ENCODE results near the gene THSD4. TPM values are rescaled to one million over a fixed set of nuclear protein-coding genes. Genes with fewer than 3 reads are reported as not detected.

The THSD4 gene
- total RNA-seq, 1 experiment from 2014 or later: 29.3 TPM

- no TSS peak for BruUV-seq (replicated peaks)
- H3F3A ChIP-seq (ENCODE audit: insufficient read depth, low read depth): peaks cover 14% of the 10 kb centered on the region; the same call in 1 of the 2 replicates
- H4K20me1 ChIP-seq (ENCODE audit: insufficient read depth): no peaks in the 10 kb centered on the region
- no peaks in the 10 kb centered on the region for H3K79me2 ChIP-seq (ENCODE audit: low read depth)
- H3K4me1 ChIP-seq (replicated peaks; ENCODE audit: insufficient read depth): peaks cover 32% of the 10 kb centered on the region
- no peak overlapping the region for H3K4me2 ChIP-seq
- CTCF ChIA-PET: interaction anchor here (0.9 to 2.1 kb wide), 7 partner anchors 8 to 446 kb away, joined by 3 to 25 read pairs (median 3); no protein-coding TSS in a partner anchor
- H3K9me3 ChIP-seq (ENCODE audit: insufficient read depth, low read depth): no peaks in the 10 kb centered on the region; the same call in none of the 2 replicates
- H3K27ac ChIP-seq: no peak overlapping the region
- no peaks in the 10 kb centered on the region for H3K9me2 ChIP-seq (ENCODE audit: insufficient read depth)
- no peak for DNase-seq
- intact Hi-C loops (cut with micrococcal nuclease; ENCODE audit: unreplicated experiment): loop anchor here (1.0 to 2.0 kb wide), 2 partner anchors 49 to 219 kb away; no protein-coding TSS in a partner anchor
- no peak overlapping the region for H3K4me3 ChIP-seq
- no peaks in the 10 kb centered on the region; the same call in 1 of the 2 replicates for H3K36me3 ChIP-seq (ENCODE audit: low read depth)
- H2AFZ ChIP-seq: no peak overlapping the region
- POLR2A ChIA-PET (ENCODE audit: unreplicated experiment): interaction anchor here (0.6 to 0.7 kb wide), 2 partner anchors 411 to 485 kb away, joined by 3 to 4 read pairs; no protein-coding TSS in a partner anchor
- no peak for TF ChIP-seq EZH2 (IDR thresholded peaks at IDR 0.05; ENCODE audit: low read depth)
- TF ChIP-seq CTCF (conservative IDR thresholded peaks at IDR 0.05): no peak
- H3K27me3 ChIP-seq (ENCODE audit: insufficient read depth, low read depth): no peaks in the 10 kb centered on the region
These were observed 636.9 kb downstream of the THSD4 start for GRCh38 chr15:71752128-71752527.

- no peaks in the 10 kb centered on the region for H4K20me1 ChIP-seq (ENCODE audit: insufficient read depth)
- H3K9me3 ChIP-seq (ENCODE audit: insufficient read depth, low read depth): no peaks in the 10 kb centered on the region; the same call in none of the 2 replicates
- H3K9me2 ChIP-seq (ENCODE audit: insufficient read depth): no peaks in the 10 kb centered on the region
- DNase-seq: peak in 1 of 2 experiments; percentile 57
- no peaks in the 10 kb centered on the region; the same call in 1 of the 2 replicates for H3K36me3 ChIP-seq (ENCODE audit: low read depth)
- peak overlapping the region; percentile 28; the same call in 1 of the 2 replicates for H3K27ac ChIP-seq
- TF ChIP-seq EZH2 (IDR thresholded peaks at IDR 0.05; ENCODE audit: low read depth) (no peak), CTCF (conservative IDR thresholded peaks at IDR 0.05) (no peak; the same call in 1 of the 2 replicates)
- no peaks in the 10 kb centered on the region for H3K79me2 ChIP-seq (ENCODE audit: low read depth)
- H3K27me3 ChIP-seq (ENCODE audit: insufficient read depth, low read depth): no peaks in the 10 kb centered on the region
- ChIA-PET CTCF (interaction anchor here (0.9 to 2.1 kb wide), 7 partner anchors 9 to 446 kb away, joined by 3 to 25 read pairs (median 3); no protein-coding TSS in a partner anchor), POLR2A (ENCODE audit: unreplicated experiment) (interaction anchor here (0.6 to 0.7 kb wide), 5 partner anchors 51 to 484 kb away, joined by 3 to 5 read pairs (median 4); no protein-coding TSS in a partner anchor)
- intact Hi-C loops (cut with micrococcal nuclease; ENCODE audit: unreplicated experiment): loop anchor here (1.0 to 2.0 kb wide), 2 partner anchors 49 to 220 kb away; no protein-coding TSS in a partner anchor
- peaks cover 11% of the 10 kb centered on the region; the same call in 1 of the 2 replicates for H3F3A ChIP-seq (ENCODE audit: insufficient read depth, low read depth)
- H3K4me1 ChIP-seq (replicated peaks; ENCODE audit: insufficient read depth): peaks cover 26% of the 10 kb centered on the region
- H3K4me2 ChIP-seq: no peak overlapping the region
- H2AFZ ChIP-seq: no peak overlapping the region
- no peak overlapping the region for H3K4me3 ChIP-seq
- no TSS peak for BruUV-seq (replicated peaks)
These were observed 637.5 kb downstream of the THSD4 start for GRCh38 chr15:71752604-71753289.

- ChIA-PET POLR2A (ENCODE audit: unreplicated experiment) (interaction anchor here (0.6 to 0.7 kb wide), 3 partner anchors 51 to 428 kb away, joined by 3 to 5 read pairs (median 5); no protein-coding TSS in a partner anchor), CTCF (interaction anchor here (0.6 to 2.1 kb wide), 6 partner anchors 9 to 445 kb away, joined by 3 to 25 read pairs (median 4); no protein-coding TSS in a partner anchor)
- BruUV-seq (replicated peaks): no TSS peak
- no peak for TF ChIP-seq EZH2 (IDR thresholded peaks at IDR 0.05; ENCODE audit: low read depth)
- no peak for TF ChIP-seq CTCF (conservative IDR thresholded peaks at IDR 0.05)
- Histone ChIP-seq H3K9me3 (ENCODE audit: insufficient read depth, low read depth) (no peaks in the 10 kb centered on the region; the same call in none of the 2 replicates), H3F3A (ENCODE audit: insufficient read depth, low read depth) (peaks cover 5% of the 10 kb centered on the region; the same call in 1 of the 2 replicates), H2AFZ (no peak overlapping the region), H3K79me2 (ENCODE audit: low read depth) (no peaks in the 10 kb centered on the region), H3K9me2 (ENCODE audit: insufficient read depth) (no peaks in the 10 kb centered on the region), H3K4me1 (replicated peaks; ENCODE audit: insufficient read depth) (peaks cover 20% of the 10 kb centered on the region), H3K27ac (peak overlapping the region; percentile 28; the same call in 1 of the 2 replicates), H4K20me1 (ENCODE audit: insufficient read depth) (no peaks in the 10 kb centered on the region), H3K4me2 (no peak overlapping the region), H3K4me3 (no peak overlapping the region), H3K27me3 (ENCODE audit: insufficient read depth, low read depth) (no peaks in the 10 kb centered on the region), H3K36me3 (ENCODE audit: low read depth) (no peaks in the 10 kb centered on the region; the same call in 1 of the 2 replicates)
- no peak for DNase-seq
- intact Hi-C loops (cut with micrococcal nuclease; ENCODE audit: unreplicated experiment): loop anchor here (2.0 kb wide), 1 partner anchor 221 kb away; no protein-coding TSS in a partner anchor
These were observed 638.1 kb downstream of the THSD4 start for GRCh38 chr15:71753346-71753745.
